IPS DF 6.9 (cell line): ENCODE data around the gene LRFN4.

ENCODE experiments used
- DNase-seq: peaks from one replicate; pipeline ENCODE4 v3.0.0-alpha.2; 2013; ENCODE audit warnings: low read depth, low spot score
- H3K27ac ChIP-seq: one replicate; pipeline ENCODE4 v1.5.1; 2013; ENCODE audit warnings: low read length, control low read depth
- H3K27me3 ChIP-seq: 2 replicates; pipeline ENCODE4 v1.6.1; 2013; ENCODE audit warnings: mild to moderate bottlenecking, low read length; ENCODE audit not compliant: control insufficient read depth, insufficient read depth
- H3K36me3 ChIP-seq: 2 replicates; pipeline ENCODE4 v1.6.1; 2013; ENCODE audit warnings: low read length; ENCODE audit not compliant: control insufficient read depth, insufficient read depth
- H3K4me1 ChIP-seq: 2 replicates; pipeline ENCODE4 v1.6.1; 2013; ENCODE audit warnings: low read length; ENCODE audit not compliant: control insufficient read depth, insufficient read depth
- H3K4me3 ChIP-seq: 2 replicates; pipeline ENCODE4 v1.5.1; 2013; ENCODE audit warnings: mild to moderate bottlenecking, low read length
- H3K9me3 ChIP-seq: 2 replicates; pipeline ENCODE4 v1.6.1; 2013; ENCODE audit warnings: low read length, inconsistent platforms; ENCODE audit not compliant: control insufficient read depth, insufficient read depth
- whole genome bisulfite sequencing: extraction: QIAGEN DNeasy Blood & Tissue Kit; methylation state at CpG from one replicate; pipeline ENCODE4 v1.1.7; 2013; ENCODE audit warnings: mixed read lengths, missing lambda C conversion rate; ENCODE audit not compliant: insufficient read length, insufficient coverage; 5-methylcytosine and 5-hydroxymethylcytosine counted together

The LRFN4 gene

DNA sequence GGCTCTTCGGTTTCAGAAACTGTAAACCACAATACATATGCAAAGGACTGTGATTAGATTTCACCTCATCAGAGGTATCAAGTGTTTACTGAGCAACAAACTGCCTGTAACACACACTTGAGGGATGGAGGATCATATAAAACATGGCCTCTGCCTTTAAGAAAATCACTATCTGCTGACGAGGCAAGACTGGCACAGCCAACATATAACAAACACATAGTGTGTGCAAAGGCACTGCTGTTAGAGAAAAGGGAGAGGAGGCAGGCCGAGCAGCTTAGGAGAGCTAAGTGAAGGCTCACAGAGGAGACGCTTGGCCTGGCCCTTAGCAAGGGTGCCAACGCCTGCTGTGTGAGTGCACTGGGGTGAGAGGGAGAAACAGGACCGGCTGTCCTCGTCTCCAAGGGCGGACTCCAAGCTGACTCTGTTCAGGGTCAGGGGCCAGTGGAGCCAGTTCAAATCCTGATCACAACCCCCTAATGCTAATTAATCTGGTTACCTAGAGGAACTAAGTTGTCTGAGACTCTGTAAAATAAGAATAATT, 48.2 kb downstream of the LRFN4 start:
- Histone ChIP-seq H3K27ac (no peak overlapping the region), H3K36me3 (no peaks in the 10 kb centered on the region), H3K4me3 (no peak overlapping the region), H3K4me1 (peaks cover 4% of the 10 kb centered on the region), H3K9me3 (no peaks in the 10 kb centered on the region), H3K27me3 (no peaks in the 10 kb centered on the region)
- no peak for DNase-seq
- no CpG with 5 or more reads among the region's 8 CpGs for WGBS

DNA sequence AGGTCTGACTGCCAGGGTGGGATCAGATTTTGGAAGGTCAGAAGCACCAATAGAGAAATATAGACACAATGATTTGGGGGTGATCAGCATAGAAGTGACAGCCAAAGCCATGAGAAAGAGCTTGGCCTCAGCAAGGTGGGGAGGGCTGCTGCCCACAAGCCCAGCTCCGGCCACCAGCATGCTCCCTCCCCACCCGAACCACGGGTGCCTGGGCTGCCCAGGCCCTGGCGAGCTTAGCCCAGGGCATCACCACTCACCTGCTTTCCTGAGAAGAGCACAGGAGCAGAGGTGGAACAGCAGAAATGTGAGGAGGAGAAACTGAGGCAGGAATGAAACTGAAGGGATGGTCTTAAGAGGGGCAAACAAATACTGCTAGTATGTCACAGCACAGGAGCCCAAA, 48.8 kb downstream of the LRFN4 start:
- Histone ChIP-seq H3K27ac (no peak overlapping the region), H3K9me3 (no peaks in the 10 kb centered on the region), H3K36me3 (no peaks in the 10 kb centered on the region), H3K4me3 (no peak overlapping the region), H3K27me3 (no peaks in the 10 kb centered on the region), H3K4me1 (peaks cover 4% of the 10 kb centered on the region)
- no peak for DNase-seq
- no CpG with 5 or more reads among the region's 4 CpGs for WGBS

DNA sequence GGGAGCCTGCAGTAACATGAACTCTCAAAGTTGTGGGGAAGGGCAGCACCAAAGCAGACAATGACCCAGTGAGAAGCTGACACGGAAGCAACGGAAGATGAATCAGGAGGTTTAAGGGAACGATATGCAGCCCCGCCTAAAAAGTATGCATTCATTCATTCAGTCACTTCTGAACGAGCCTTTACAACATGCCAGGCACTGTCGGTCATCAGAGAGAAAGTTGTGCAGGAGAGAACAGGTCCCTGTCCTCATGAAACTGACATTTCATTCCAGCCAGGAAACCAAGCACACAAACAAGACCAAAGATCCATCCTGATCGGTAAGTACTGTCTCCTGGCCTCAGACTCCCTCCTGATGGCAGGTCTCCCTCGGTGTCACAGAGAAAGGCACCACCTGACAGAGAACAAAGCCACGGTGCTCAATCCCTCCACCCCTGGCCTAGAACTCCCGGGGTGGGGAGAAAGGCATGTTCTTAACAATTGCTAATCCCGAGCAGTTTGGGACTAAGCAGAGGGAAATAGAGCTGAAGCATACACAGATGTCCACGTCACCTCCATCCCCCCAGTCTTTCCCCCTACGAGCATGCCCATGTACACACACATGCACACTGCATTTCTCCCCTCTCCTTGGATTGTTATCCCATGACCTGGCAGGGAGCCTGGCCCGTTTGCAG, 49.3 kb downstream of the LRFN4 start:
- Histone ChIP-seq H3K4me1 (peaks cover 5% of the 10 kb centered on the region), H3K27me3 (no peaks in the 10 kb centered on the region), H3K36me3 (no peaks in the 10 kb centered on the region), H3K4me3 (no peak overlapping the region), H3K9me3 (no peaks in the 10 kb centered on the region), H3K27ac (no peak overlapping the region)
- WGBS: no CpG with 5 or more reads among the region's 14 CpGs
- no peak for DNase-seq

DNA sequence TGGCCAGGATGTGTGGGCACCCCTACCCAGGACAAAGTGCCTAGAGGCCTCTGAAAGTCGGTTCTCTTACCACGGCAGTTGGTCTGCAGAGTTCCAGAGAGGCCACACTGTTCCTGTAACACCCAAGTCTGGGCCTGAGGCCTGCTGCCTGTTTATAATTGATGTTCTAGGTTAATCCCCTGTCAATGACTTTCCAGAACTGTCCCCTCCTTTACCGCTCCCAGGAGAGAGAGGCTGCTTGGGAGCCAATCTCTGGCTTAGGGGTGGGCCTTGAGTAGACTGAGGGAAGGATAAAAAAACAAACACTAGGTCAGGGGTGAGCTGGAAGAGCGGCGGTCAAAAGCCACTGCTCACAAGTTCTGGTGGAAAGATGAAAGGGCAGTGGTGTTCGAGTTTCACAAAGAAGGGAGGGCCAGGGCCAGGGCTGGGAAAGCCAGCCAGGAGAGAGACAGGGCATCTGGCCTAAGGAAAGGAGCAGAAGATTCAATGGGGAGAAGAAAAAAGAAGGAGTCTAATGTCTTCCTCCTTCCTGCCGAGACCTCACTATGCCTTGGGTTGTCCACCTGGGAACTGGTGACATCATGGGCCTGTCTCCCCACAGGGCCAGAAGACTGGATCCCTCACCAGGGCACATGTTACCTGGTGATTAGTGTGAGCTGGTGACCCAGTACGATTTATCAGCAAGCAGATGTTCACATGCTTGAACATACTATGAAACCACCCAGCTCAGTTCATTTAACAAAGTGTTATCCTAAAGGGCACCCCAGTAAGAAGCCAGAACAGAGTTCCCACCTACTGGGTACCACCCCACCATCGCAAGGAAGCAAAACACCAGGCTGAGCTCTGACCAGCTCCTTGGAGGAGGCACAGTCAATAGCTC, 51.1 kb downstream of the LRFN4 start:
- Histone ChIP-seq H3K4me3 (no peak overlapping the region), H3K4me1 (peaks cover 7% of the 10 kb centered on the region), H3K27me3 (no peaks in the 10 kb centered on the region), H3K9me3 (no peaks in the 10 kb centered on the region), H3K36me3 (no peaks in the 10 kb centered on the region), H3K27ac (no peak overlapping the region)
- DNase-seq: no peak
- WGBS: no CpG with 5 or more reads among the region's 9 CpGs

DNA sequence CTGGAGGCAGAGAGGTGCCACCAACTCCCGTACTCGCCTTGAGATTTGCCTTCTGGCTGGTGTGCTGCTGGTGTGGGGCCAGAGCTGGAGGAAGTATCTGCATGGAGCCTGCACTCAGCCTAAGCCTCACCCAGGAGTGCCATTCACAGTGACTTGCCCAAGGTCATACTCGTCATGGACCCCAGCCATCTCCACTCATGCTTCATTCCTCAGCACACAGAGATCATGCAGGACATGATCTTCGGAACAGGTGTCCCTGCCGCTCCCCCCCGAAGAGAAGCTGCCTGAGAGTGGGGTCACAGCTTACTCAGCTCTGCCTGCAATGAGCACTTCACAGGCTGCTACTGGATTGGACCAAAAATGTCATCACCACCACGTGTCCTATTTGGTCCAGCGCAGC, 52.3 kb downstream of the LRFN4 start:
- Histone ChIP-seq H3K27me3 (no peaks in the 10 kb centered on the region), H3K27ac (no peak overlapping the region), H3K9me3 (no peaks in the 10 kb centered on the region), H3K4me3 (no peak overlapping the region), H3K36me3 (no peaks in the 10 kb centered on the region), H3K4me1 (peaks cover 7% of the 10 kb centered on the region)
- DNase-seq: no peak
- WGBS: no CpG with 5 or more reads among the region's 8 CpGs

DNA sequence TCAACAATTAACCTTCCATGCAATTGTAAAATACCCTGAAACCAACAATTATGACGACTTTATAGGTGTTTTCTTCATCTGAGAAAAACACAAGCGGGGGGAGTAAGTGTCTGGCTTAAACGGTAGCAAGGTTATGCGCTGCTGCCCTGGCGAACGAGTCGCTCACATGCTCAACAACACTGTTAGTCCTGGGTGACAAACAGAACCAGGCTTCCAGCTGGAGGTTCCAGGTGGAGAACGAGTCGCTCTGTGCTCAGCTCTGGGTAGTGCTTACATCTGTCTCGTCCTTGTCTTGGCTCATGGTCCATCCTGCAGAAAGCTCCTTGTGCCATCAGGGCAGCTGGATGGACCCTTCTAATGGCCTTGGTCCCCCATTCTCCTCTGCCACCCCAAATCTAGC, 53.2 kb downstream of the LRFN4 start:
- Histone ChIP-seq H3K4me1 (peaks cover 7% of the 10 kb centered on the region), H3K36me3 (no peaks in the 10 kb centered on the region), H3K27ac (no peak overlapping the region), H3K27me3 (no peaks in the 10 kb centered on the region), H3K4me3 (no peak overlapping the region), H3K9me3 (no peaks in the 10 kb centered on the region)
- no peak for DNase-seq
- no CpG with 5 or more reads among the region's 10 CpGs for WGBS
